ENCODE results near the gene ZFYVE21.

Gene ZFYVE21

DNA sequence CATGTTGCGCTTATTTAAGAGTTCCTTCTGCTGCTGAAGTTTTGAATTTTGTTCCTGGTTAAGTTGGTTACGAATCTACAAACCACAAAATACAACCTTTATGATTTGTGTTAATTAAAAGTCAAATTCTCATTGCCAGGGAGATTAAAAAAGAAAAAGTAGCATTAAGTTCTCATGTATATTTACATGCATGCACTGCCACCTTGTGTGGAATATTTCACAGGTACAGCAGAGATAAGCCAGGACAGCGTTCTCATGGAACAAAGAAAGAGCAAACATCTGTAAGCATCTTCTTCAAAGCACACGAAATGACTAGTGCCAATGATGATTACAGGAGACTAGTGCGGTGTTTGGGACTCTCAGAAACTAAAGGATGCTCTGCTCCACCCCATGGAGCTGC is 34.2 kb downstream of the ZFYVE21 start:
- H3K79me1 ChIP-seq (ENCODE audit: low read depth, low read length) = no peaks in the 10 kb centered on the region
- H3K4ac ChIP-seq (ENCODE audit: low read length) = no peak overlapping the region
- H2BK5ac ChIP-seq (ENCODE audit: low read length) = no peak overlapping the region
- H4K91ac ChIP-seq (ENCODE audit: low read depth, low read length, poor library complexity) = no peak overlapping the region
- H2AFZ ChIP-seq (ENCODE audit: low read length) = no peak overlapping the region
- no peaks in the 10 kb centered on the region for H3K36me3 ChIP-seq (replicated peaks in 1 of 2; ENCODE audit: control insufficient read depth in 2 of 2, insufficient read depth in 2 of 2, low read length in 2 of 2)
- no peak overlapping the region for H3K23ac ChIP-seq (ENCODE audit: low read depth, low read length, poor library complexity)
- H4K8ac ChIP-seq (ENCODE audit: low read depth, low read length) = no peak overlapping the region
- H3K27ac ChIP-seq (replicated peaks; ENCODE audit: low read length) = no peak overlapping the region
- H3K4me3 ChIP-seq (ENCODE audit: low read length in 2 of 2) = no peak overlapping the region
- no peak overlapping the region for H3K9ac ChIP-seq (ENCODE audit: low read depth, low read length, poor library complexity)
- WGBS, 2 donors (ENCODE audit: extremely low coverage in 2 of 2, insufficient read length in 2 of 2, insufficient replicate concordance in 1 of 2) = no CpG with 5 or more reads among the region's 5 CpGs
- no peak overlapping the region for H2BK120ac ChIP-seq (ENCODE audit: low read depth, low read length)
- no peak overlapping the region for H3K4me2 ChIP-seq (ENCODE audit: insufficient read depth, low read length, poor library complexity, severe bottlenecking)
- DNase-seq (ENCODE audit: low spot score) = no peak
- no peaks in the 10 kb centered on the region for H3K4me1 ChIP-seq (ENCODE audit: control insufficient read depth in 2 of 2, insufficient read depth in 1 of 2, low read depth in 1 of 2, low read length in 2 of 2)
- H2BK15ac ChIP-seq (ENCODE audit: low read length) = no peak overlapping the region
- no peaks in the 10 kb centered on the region for H3K9me3 ChIP-seq (replicated peaks in 1 of 2; ENCODE audit: control insufficient read depth in 2 of 2, insufficient read depth in 1 of 2, low read depth in 1 of 2, low read length in 2 of 2)
- H3K27me3 ChIP-seq (ENCODE audit: control insufficient read depth in 3 of 3, insufficient read depth in 3 of 3, low read depth in 1 of 3, low read length in 3 of 3) = no peaks in the 10 kb centered on the region
- H3K18ac ChIP-seq (ENCODE audit: low read length) = no peak overlapping the region
- no peak overlapping the region for H2AK5ac ChIP-seq (ENCODE audit: low read depth, low read length)
- no peak overlapping the region for H2BK12ac ChIP-seq (ENCODE audit: low read length)
- H3K14ac ChIP-seq (ENCODE audit: low read length) = no peak overlapping the region

DNA sequence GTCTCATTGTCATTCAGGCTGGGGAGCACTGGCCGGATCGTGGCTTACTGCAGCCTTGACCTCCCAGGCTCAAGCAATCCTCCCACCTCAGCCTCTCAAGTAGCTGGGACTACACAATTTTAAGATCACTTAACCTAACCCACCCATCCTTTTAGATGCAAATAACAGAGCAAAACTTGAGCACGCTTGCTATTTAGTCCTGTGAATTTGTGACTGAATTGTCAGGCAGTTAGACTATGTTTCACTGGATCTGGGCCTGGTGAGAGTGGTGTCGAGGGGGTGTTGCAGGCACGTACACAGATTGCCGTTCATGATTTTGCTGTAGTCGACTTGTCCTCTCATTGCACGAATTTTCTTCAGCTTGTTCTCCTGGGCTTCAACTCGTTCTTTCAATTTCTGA is 38.2 kb downstream of the ZFYVE21 start:
- no peak overlapping the region for H3K4me3 ChIP-seq (ENCODE audit: low read length in 2 of 2)
- H3K14ac ChIP-seq (ENCODE audit: low read length) = no peak overlapping the region
- H2AK5ac ChIP-seq (ENCODE audit: low read depth, low read length) = no peak overlapping the region
- H3K36me3 ChIP-seq (replicated peaks in 1 of 2; ENCODE audit: control insufficient read depth in 2 of 2, insufficient read depth in 2 of 2, low read length in 2 of 2) = no peaks in the 10 kb centered on the region
- no peaks in the 10 kb centered on the region for H3K27me3 ChIP-seq (ENCODE audit: control insufficient read depth in 3 of 3, insufficient read depth in 3 of 3, low read depth in 1 of 3, low read length in 3 of 3)
- no peak overlapping the region for H4K8ac ChIP-seq (ENCODE audit: low read depth, low read length)
- no peak overlapping the region for H3K4me2 ChIP-seq (ENCODE audit: insufficient read depth, low read length, poor library complexity, severe bottlenecking)
- no peak overlapping the region for H3K4ac ChIP-seq (ENCODE audit: low read length)
- H2BK120ac ChIP-seq (ENCODE audit: low read depth, low read length) = no peak overlapping the region
- H3K4me1 ChIP-seq (ENCODE audit: control insufficient read depth in 2 of 2, insufficient read depth in 1 of 2, low read depth in 1 of 2, low read length in 2 of 2) = no peaks in the 10 kb centered on the region
- H3K23ac ChIP-seq (ENCODE audit: low read depth, low read length, poor library complexity) = no peak overlapping the region
- H2BK12ac ChIP-seq (ENCODE audit: low read length) = no peak overlapping the region
- no peak for DNase-seq (ENCODE audit: low spot score)
- no CpG with 5 or more reads among the region's 9 CpGs for WGBS, 2 donors (ENCODE audit: extremely low coverage in 2 of 2, insufficient read length in 2 of 2, insufficient replicate concordance in 1 of 2)
- no peak overlapping the region for H4K91ac ChIP-seq (ENCODE audit: low read depth, low read length, poor library complexity)
- H2BK15ac ChIP-seq (ENCODE audit: low read length) = no peak overlapping the region
- H3K18ac ChIP-seq (ENCODE audit: low read length) = no peak overlapping the region
- no peak overlapping the region for H2AFZ ChIP-seq (ENCODE audit: low read length)
- H3K27ac ChIP-seq (replicated peaks; ENCODE audit: low read length) = no peak overlapping the region
- H3K9ac ChIP-seq (ENCODE audit: low read depth, low read length, poor library complexity) = no peak overlapping the region
- no peaks in the 10 kb centered on the region for H3K79me1 ChIP-seq (ENCODE audit: low read depth, low read length)
- no peak overlapping the region for H2BK5ac ChIP-seq (ENCODE audit: low read length)
- no peaks in the 10 kb centered on the region for H3K9me3 ChIP-seq (replicated peaks in 1 of 2; ENCODE audit: control insufficient read depth in 2 of 2, insufficient read depth in 1 of 2, low read depth in 1 of 2, low read length in 2 of 2)

DNA sequence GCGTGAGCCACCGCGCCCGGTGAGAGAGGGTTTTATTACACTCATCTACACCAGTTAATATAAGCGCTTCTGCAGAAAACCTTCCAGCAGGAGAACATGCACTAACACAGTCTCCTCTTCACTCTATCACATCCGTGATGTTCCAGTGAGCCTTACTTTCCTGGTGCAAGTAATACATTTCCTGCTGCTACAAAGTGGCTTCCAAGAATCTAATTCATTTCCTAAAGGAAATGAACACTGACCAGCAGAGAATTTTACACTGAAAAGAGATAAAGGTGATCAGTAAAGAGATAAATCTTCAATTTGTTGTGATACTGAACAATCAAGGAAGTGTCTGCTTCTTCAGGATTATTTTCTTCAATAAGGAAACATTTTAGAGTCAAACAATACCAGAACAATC is 39.5 kb downstream of the ZFYVE21 start:
- no peak for DNase-seq (ENCODE audit: low spot score)
- Histone ChIP-seq H2BK12ac (ENCODE audit: low read length) (no peak overlapping the region), H3K9me3 (replicated peaks in 1 of 2; ENCODE audit: control insufficient read depth in 2 of 2, insufficient read depth in 1 of 2, low read depth in 1 of 2, low read length in 2 of 2) (no peaks in the 10 kb centered on the region), H2BK120ac (ENCODE audit: low read depth, low read length) (no peak overlapping the region), H3K18ac (ENCODE audit: low read length) (no peak overlapping the region), H4K8ac (ENCODE audit: low read depth, low read length) (no peak overlapping the region), H2BK15ac (ENCODE audit: low read length) (no peak overlapping the region), H3K27ac (replicated peaks; ENCODE audit: low read length) (no peak overlapping the region), H3K36me3 (replicated peaks in 1 of 2; ENCODE audit: control insufficient read depth in 2 of 2, insufficient read depth in 2 of 2, low read length in 2 of 2) (no peaks in the 10 kb centered on the region), H3K4me1 (ENCODE audit: control insufficient read depth in 2 of 2, insufficient read depth in 1 of 2, low read depth in 1 of 2, low read length in 2 of 2) (no peaks in the 10 kb centered on the region), H3K14ac (ENCODE audit: low read length) (no peak overlapping the region), H2AFZ (ENCODE audit: low read length) (no peak overlapping the region), H3K9ac (ENCODE audit: low read depth, low read length, poor library complexity) (no peak overlapping the region), H3K4me3 (ENCODE audit: low read length in 2 of 2) (no peak overlapping the region), H2BK5ac (ENCODE audit: low read length) (no peak overlapping the region), H3K27me3 (ENCODE audit: control insufficient read depth in 3 of 3, insufficient read depth in 3 of 3, low read depth in 1 of 3, low read length in 3 of 3) (no peaks in the 10 kb centered on the region), H3K23ac (ENCODE audit: low read depth, low read length, poor library complexity) (no peak overlapping the region), H3K79me1 (ENCODE audit: low read depth, low read length) (no peaks in the 10 kb centered on the region), H4K91ac (ENCODE audit: low read depth, low read length, poor library complexity) (no peak overlapping the region), H3K4me2 (ENCODE audit: insufficient read depth, low read length, poor library complexity, severe bottlenecking) (no peak overlapping the region), H2AK5ac (ENCODE audit: low read depth, low read length) (no peak overlapping the region), H3K4ac (ENCODE audit: low read length) (no peak overlapping the region)
- no CpG with 5 or more reads among the region's 6 CpGs for WGBS, 2 donors (ENCODE audit: extremely low coverage in 2 of 2, insufficient read length in 2 of 2, insufficient replicate concordance in 1 of 2)

DNA sequence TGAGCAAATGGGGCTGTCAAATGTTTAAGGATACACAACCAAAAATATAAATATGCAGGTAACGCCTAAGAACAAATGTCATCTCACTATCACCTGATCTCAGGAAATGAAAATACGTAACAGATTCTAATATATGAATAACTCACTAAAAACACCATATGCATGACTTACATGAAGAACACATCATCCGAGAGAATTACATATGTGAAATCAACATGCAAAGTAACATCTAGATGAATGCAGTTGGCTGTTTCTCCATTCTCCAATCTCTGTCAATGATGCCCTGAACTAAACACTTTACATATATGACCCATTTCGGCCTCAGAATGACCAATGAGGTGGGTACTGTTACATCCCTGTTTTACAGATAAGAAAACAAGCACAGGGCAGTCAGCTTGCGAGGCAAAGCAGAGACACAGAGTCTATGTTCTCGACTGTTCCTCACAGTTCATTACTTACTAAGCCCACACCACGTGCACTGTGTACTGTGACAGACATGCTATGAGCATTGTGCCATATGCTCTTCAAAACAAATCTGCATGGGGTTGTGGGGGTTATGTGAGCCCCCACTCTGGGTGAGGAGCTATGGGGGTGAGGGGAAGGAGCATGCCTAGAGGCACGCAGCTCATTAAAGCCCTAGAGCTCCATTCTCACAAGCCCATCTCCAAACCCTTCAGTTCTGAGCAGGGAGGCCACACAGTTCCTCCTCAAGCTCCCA is 42.6 kb downstream of the ZFYVE21 start:
- H3K27me3 ChIP-seq (ENCODE audit: control insufficient read depth in 3 of 3, insufficient read depth in 3 of 3, low read depth in 1 of 3, low read length in 3 of 3) = no peaks in the 10 kb centered on the region
- H4K8ac ChIP-seq (ENCODE audit: low read depth, low read length) = no peak overlapping the region
- H3K23ac ChIP-seq (ENCODE audit: low read depth, low read length, poor library complexity) = no peak overlapping the region
- no peak overlapping the region for H3K14ac ChIP-seq (ENCODE audit: low read length)
- no CpG with 5 or more reads among the region's 8 CpGs for WGBS, 2 donors (ENCODE audit: extremely low coverage in 2 of 2, insufficient read length in 2 of 2, insufficient replicate concordance in 1 of 2)
- H3K27ac ChIP-seq (replicated peaks; ENCODE audit: low read length) = no peak overlapping the region
- H4K91ac ChIP-seq (ENCODE audit: low read depth, low read length, poor library complexity) = no peak overlapping the region
- DNase-seq (ENCODE audit: low spot score) = no peak
- H3K79me1 ChIP-seq (ENCODE audit: low read depth, low read length) = no peaks in the 10 kb centered on the region
- no peak overlapping the region for H2BK12ac ChIP-seq (ENCODE audit: low read length)
- H3K36me3 ChIP-seq (replicated peaks in 1 of 2; ENCODE audit: control insufficient read depth in 2 of 2, insufficient read depth in 2 of 2, low read length in 2 of 2) = no peaks in the 10 kb centered on the region
- no peak overlapping the region for H2BK120ac ChIP-seq (ENCODE audit: low read depth, low read length)
- H3K9me3 ChIP-seq (replicated peaks in 1 of 2; ENCODE audit: control insufficient read depth in 2 of 2, insufficient read depth in 1 of 2, low read depth in 1 of 2, low read length in 2 of 2) = no peaks in the 10 kb centered on the region
- H2AK5ac ChIP-seq (ENCODE audit: low read depth, low read length) = no peak overlapping the region
- peaks cover 2 to 3% of the 10 kb centered on the region in 2 donors for H3K4me1 ChIP-seq (ENCODE audit: control insufficient read depth in 2 of 2, insufficient read depth in 1 of 2, low read depth in 1 of 2, low read length in 2 of 2)
- no peak overlapping the region for H3K4me3 ChIP-seq (ENCODE audit: low read length in 2 of 2)
- H2BK15ac ChIP-seq (ENCODE audit: low read length) = no peak overlapping the region
- no peak overlapping the region for H3K4me2 ChIP-seq (ENCODE audit: insufficient read depth, low read length, poor library complexity, severe bottlenecking)
- no peak overlapping the region for H3K9ac ChIP-seq (ENCODE audit: low read depth, low read length, poor library complexity)
- H2AFZ ChIP-seq (ENCODE audit: low read length) = no peak overlapping the region
- H2BK5ac ChIP-seq (ENCODE audit: low read length) = no peak overlapping the region
- H3K4ac ChIP-seq (ENCODE audit: low read length) = no peak overlapping the region
- no peak overlapping the region for H3K18ac ChIP-seq (ENCODE audit: low read length)
